Endothelial cell of umbilical vein (primary cell): ENCODE data around the gene DOK1. TPM values are rescaled to one million over a fixed set of nuclear protein-coding genes. Genes with fewer than 3 reads are reported as not detected.

Source experiments
- BruUV-seq: library from RNA; stranded (reverse); fragments of 400-500 nt; replicated peaks from 2 replicates; lab custom pipeline; 2021; lab: Mats Ljungman, UMichigan
- CTCF ChIA-PET: fragments of 300-600, 350-600 bp; sonication (Branson Sonifier 250); formaldehyde crosslinking; loops from one replicate; lab custom pipeline; 2021; ENCODE audit warnings: antibody characterized with exemption, inconsistent platforms; lab: Charles Lee
- POLR2A ChIA-PET: fragments of 300-600, 350-600 bp; sonication (Branson Sonifier 250); formaldehyde crosslinking; loops from one replicate; lab custom pipeline; 2021; ENCODE audit warnings: antibody characterized with exemption, inconsistent platforms; lab: Charles Lee
- DNase-seq: peaks from one replicate; pipeline ENCODE4 v3.0.0-alpha.2; 2011; ENCODE audit warnings: low read depth, low spot score
- FAIRE-seq: peaks from 2 replicates; lab custom pipeline; 2011; peaks lifted over from hg19 to GRCh38; lab: Jason Lieb, UNC
- H2AFZ ChIP-seq: 2 replicates; pipeline ENCODE4 v1.6.0; 2012; ENCODE audit warnings: low read depth, low read length, control low read depth, inconsistent platforms
- H3K27ac ChIP-seq: 2 replicates; pipeline ENCODE4 v1.5.1; 2011; ENCODE audit warnings: low read depth, mild to moderate bottlenecking, control low read depth, low read length, moderate library complexity; ENCODE audit not compliant: insufficient read depth
- H3K27me3 ChIP-seq, 2 experiments: 2 replicates each; pipeline versions ENCODE4 v1.6.0 to v1.6.1; 2011; ENCODE audit warnings: low read length in 2 of 2, mixed read lengths in 1 of 2; ENCODE audit not compliant: control insufficient read depth in 2 of 2, insufficient read depth in 2 of 2
- H3K36me3 ChIP-seq, 2 experiments: 2 replicates in 1 of 2; 3 replicates in 1 of 2; pipeline ENCODE4 v1.5.1; 2011; ENCODE audit warnings: low read length in 2 of 2, mild to moderate bottlenecking in 1 of 2, moderate library complexity in 1 of 2; ENCODE audit not compliant: control insufficient read depth in 2 of 2, insufficient read depth in 2 of 2; ENCODE audit errors: extremely low read depth in 1 of 2
- H3K4me1 ChIP-seq: 3 replicates; pipeline ENCODE4 v1.5.1; 2011; ENCODE audit warnings: mild to moderate bottlenecking, low read length; ENCODE audit not compliant: control insufficient read depth, insufficient read depth; ENCODE audit errors: extremely low read depth
- H3K4me2 ChIP-seq: 2 replicates; pipeline ENCODE4 v1.6.1; 2011; ENCODE audit warnings: low read length, control low read depth, mixed read lengths; ENCODE audit not compliant: insufficient read depth
- H3K4me3 ChIP-seq, 3 experiments: fragments of 200-600 bp in 1 of 3; sonication (generic), shearing (Covaris generic) in 1 of 3; replicated peaks in 1 of 3; 2 replicates each; pipeline ENCODE4 v1.5.1; 2011 to 2016; ENCODE audit warnings: control low read depth in 3 of 3, low read length in 3 of 3, mild to moderate bottlenecking in 2 of 3, inconsistent platforms in 1 of 3, low read depth in 1 of 3, moderate library complexity in 1 of 3; ENCODE audit not compliant: insufficient read depth in 1 of 3
- H3K79me2 ChIP-seq: 2 replicates; pipeline ENCODE4 v1.6.0; 2012; ENCODE audit warnings: low read length, inconsistent platforms; ENCODE audit not compliant: control insufficient read depth, insufficient read depth
- H3K9ac ChIP-seq: replicated peaks from 2 replicates; pipeline ENCODE3; 2011; ENCODE audit warnings: low read length, control low read depth; ENCODE audit not compliant: insufficient read depth; ENCODE audit errors: extremely low read depth
- H3K9me1 ChIP-seq: replicated peaks from 3 replicates; pipeline ENCODE4 v1.6.0; 2011; ENCODE audit warnings: mild to moderate bottlenecking, low read length; ENCODE audit not compliant: control insufficient read depth, insufficient read depth; ENCODE audit errors: extremely low read depth
- H3K9me3 ChIP-seq: replicated peaks from 2 replicates; pipeline ENCODE4 v1.5.1; 2012; ENCODE audit warnings: low read length, inconsistent platforms; ENCODE audit not compliant: control insufficient read depth, insufficient read depth
- H4K20me1 ChIP-seq: replicated peaks from 2 replicates; pipeline ENCODE3; 2011; ENCODE audit warnings: mild to moderate bottlenecking, low read length; ENCODE audit not compliant: control insufficient read depth, insufficient read depth; ENCODE audit errors: extremely low read depth
- CTCF ChIP-seq, 2 donors: IDR thresholded peaks; 1 replicate in 1 of 2; 2 replicates in 1 of 2; pipeline ENCODE4 v1.5.1; 2011; ENCODE audit warnings: low read length in 2 of 2, mild to moderate bottlenecking in 2 of 2, moderate library complexity in 2 of 2, control low read depth in 1 of 2, inconsistent platforms in 1 of 2, low read depth in 1 of 2; ENCODE audit not compliant: insufficient read depth in 1 of 2; ENCODE audit errors: extremely low read depth in 1 of 2
- EZH2 ChIP-seq: IDR thresholded peaks from 2 replicates; pipeline ENCODE4 v1.6.1; 2012; ENCODE audit warnings: borderline replicate concordance, low read depth, mild to moderate bottlenecking, moderate library complexity, low read length, inconsistent platforms; ENCODE audit not compliant: severe bottlenecking
- FOS ChIP-seq: IDR thresholded peaks from 2 replicates; pipeline ENCODE4 v1.6.1; 2011; ENCODE audit warnings: mild to moderate bottlenecking, low read length, moderate library complexity, borderline replicate concordance; ENCODE audit not compliant: insufficient read depth
- GATA2 ChIP-seq: IDR thresholded peaks from 2 replicates; pipeline ENCODE4 v1.7.0; 2011; ENCODE audit warnings: low read depth, mild to moderate bottlenecking, moderate library complexity, mixed read lengths, low read length; ENCODE audit not compliant: insufficient read length, insufficient read depth
- JUN ChIP-seq: IDR thresholded peaks from 2 replicates; pipeline ENCODE4 v1.6.1; 2011; ENCODE audit warnings: borderline replicate concordance, low read depth; ENCODE audit not compliant: insufficient read length, insufficient read depth
- MAX ChIP-seq: IDR thresholded peaks from 2 replicates; pipeline ENCODE4 v1.6.1; 2011; ENCODE audit not compliant: insufficient read depth, insufficient read length
- MYC ChIP-seq: IDR thresholded peaks from one replicate; pipeline ENCODE4 v1.6.1; 2011; ENCODE audit warnings: mild to moderate bottlenecking, low read depth, low read length
- POLR2A ChIP-seq: IDR thresholded peaks from 2 replicates; pipeline ENCODE4 v1.6.1; 2012; ENCODE audit warnings: low read depth, mild to moderate bottlenecking, control low read depth, low read length
- POLR2AphosphoS5 ChIP-seq: IDR thresholded peaks from 2 replicates; pipeline ENCODE4 v1.6.1; 2012; ENCODE audit warnings: low read depth, mild to moderate bottlenecking, control low read depth, low read length, moderate library complexity; ENCODE audit not compliant: insufficient read depth
- dilution Hi-C: fragments of 300-500 bp; cut with MboI; formaldehyde crosslinking; loops from one replicate; pipeline ENCODE4 v1.15.0; 2019; ENCODE audit warnings: low sequenced_read_pairs; ENCODE audit not compliant: extremely low pct_ligation_motif_present
- intact Hi-C: fragments of 100-400 bp; cut with micrococcal nuclease; formaldehyde crosslinking; loops from one replicate; pipeline ENCODE4 v1.10.0; 2022
- polyA plus RNA-seq, 4 experiments: library from polyadenylated mRNA; depleted of rRNA in 3 of 4; stranded (reverse) in 3 of 4; unstranded in 1 of 4; fragments of >200 nt; gene quantifications; 2 replicates each; pipeline versions ENCODE4 v1.2.1 to v1.2.3, GENCODE V29; 2011 to 2012; ENCODE audit warnings: missing spikeins in 1 of 4
- total RNA-seq: library from RNA; stranded (reverse); gene quantifications from 2 replicates; pipeline ENCODE4 v1.2.3, GENCODE V29; 2021

DOK1 gene
- total and polyA plus RNA-seq, 2 donors (not counting 3 experiments of a cell fraction or from before 2014, with no cell fraction given): 10.4 to 12.7 TPM

- no peak overlapping the region for H3K9ac ChIP-seq
- no peak overlapping the region for H3K4me2 ChIP-seq
- ChIA-PET POLR2A (no interaction called here), CTCF (no interaction called here)
- no peak for FAIRE-seq
- no peaks in the 10 kb centered on the region for H4K20me1 ChIP-seq
- TF ChIP-seq POLR2A: no peak
- no peak for TF ChIP-seq JUN
- no peak for TF ChIP-seq MAX
- TF ChIP-seq POLR2AphosphoS5: no peak
- no peak for TF ChIP-seq FOS
- no peak for TF ChIP-seq GATA2
- TF ChIP-seq EZH2: no peak
- no peak for TF ChIP-seq MYC
- H3K36me3 ChIP-seq: peaks cover 5 to 13% of the 10 kb centered on the region in 2 experiments
- H3K4me3 ChIP-seq: no peak overlapping the region
- dilution Hi-C loops (no loop called here), intact Hi-C loops (no loop called here)
- no peak overlapping the region for H3K27ac ChIP-seq
- no peak for DNase-seq
- H3K9me3 ChIP-seq: no peaks in the 10 kb centered on the region
- H2AFZ ChIP-seq: no peak overlapping the region
- peaks cover 34 to 39% of the 10 kb centered on the region in 2 experiments for H3K27me3 ChIP-seq
- no peaks in the 10 kb centered on the region for H3K9me1 ChIP-seq
- BruUV-seq: no TSS peak
- no peaks in the 10 kb centered on the region for H3K4me1 ChIP-seq
- H3K79me2 ChIP-seq: no peaks in the 10 kb centered on the region
Measured at GRCh38 chr2:74522516-74522915, 32.0 kb upstream of the DOK1 start.

GRCh38 chr2:74524005-74524404 is 30.5 kb upstream of the DOK1 start:
- H3K4me2 ChIP-seq: no peak overlapping the region
- dilution Hi-C loops (no loop called here), intact Hi-C loops (no loop called here)
- no peak for DNase-seq
- no peaks in the 10 kb centered on the region for H3K9me1 ChIP-seq
- H4K20me1 ChIP-seq: no peaks in the 10 kb centered on the region
- H3K27me3 ChIP-seq: peaks cover 19 to 24% of the 10 kb centered on the region in 2 experiments
- ChIA-PET POLR2A (no interaction called here), CTCF (interaction anchor here (1.1 kb wide), 1 partner anchor 8 kb away, joined by 3 read pairs; no protein-coding TSS in a partner anchor)
- H3K4me3 ChIP-seq: no peak overlapping the region
- FAIRE-seq: no peak
- no TSS peak for BruUV-seq
- no peak overlapping the region for H3K27ac ChIP-seq
- H2AFZ ChIP-seq: no peak overlapping the region
- TF ChIP-seq GATA2 (no peak), POLR2A (no peak), JUN (no peak), FOS (no peak), CTCF (IDR thresholded peaks at IDR 0.05; ENCODE audit: extremely low read depth in 1 of 2, insufficient read depth in 1 of 2, low read depth in 1 of 2, low read length in 2 of 2) (no peak), POLR2AphosphoS5 (no peak), MYC (no peak), EZH2 (no peak), MAX (no peak)
- H3K79me2 ChIP-seq: peaks cover 15% of the 10 kb centered on the region
- peaks cover 10% of the 10 kb centered on the region for H3K4me1 ChIP-seq
- H3K36me3 ChIP-seq: peaks cover 6 to 16% of the 10 kb centered on the region in 2 experiments
- no peak overlapping the region for H3K9ac ChIP-seq
- no peaks in the 10 kb centered on the region for H3K9me3 ChIP-seq
